Transverse colon (tissue), 4 donors: ENCODE data around the gene CRYAB. TPM values are rescaled to one million over a fixed set of nuclear protein-coding genes. Genes with fewer than 3 reads are reported as not detected.

ENCODE experiments used
- DNase-seq: peaks from one replicate; pipeline ENCODE4 v3.0.0-alpha.2; 2019
- H3K27ac ChIP-seq, 4 donors: fragments of 200-600 bp; sonication (generic); 2 replicates each; pipeline ENCODE4 v1.5.1; 2016 to 2018; ENCODE audit warnings: inconsistent platforms in 4 of 4
- H3K27me3 ChIP-seq: fragments of 200-600 bp; sonication (generic); 2 replicates; pipeline ENCODE4 v1.5.1; 2017; ENCODE audit warnings: inconsistent platforms
- H3K36me3 ChIP-seq, 4 donors: fragments of 200-600 bp; sonication (generic); 2 replicates each; pipeline ENCODE4 v1.5.1; 2017 to 2019; ENCODE audit warnings: inconsistent platforms in 4 of 4
- H3K4me1 ChIP-seq, 4 donors: fragments of 200-600 bp; sonication (generic); 2 replicates each; pipeline ENCODE4 v1.5.1; 2017 to 2020; ENCODE audit warnings: inconsistent platforms in 4 of 4
- H3K4me3 ChIP-seq, 4 donors: fragments of 200-600 bp; sonication (generic); 1 replicate in 1 of 4; 2 replicates in 3 of 4; pipeline versions ENCODE4 v1.5.1 to v1.6.1; 2017 to 2019; ENCODE audit warnings: inconsistent platforms in 4 of 4
- H3K9me3 ChIP-seq, 2 donors: fragments of 200-600 bp; sonication (generic); 2 replicates each; pipeline ENCODE4 v1.5.1; 2017 to 2019; ENCODE audit warnings: inconsistent platforms in 2 of 2
- CTCF ChIP-seq, 5 experiments: fragments of 200-600 bp in 3 of 5; fragments of 450-650 bp in 2 of 5; sonication (generic) in 3 of 5; IDR thresholded peaks; 1 replicate in 2 of 5; 2 replicates in 3 of 5; pipeline ENCODE4 v1.5.1; 2016 to 2017; ENCODE audit warnings: antibody characterized with exemption in 5 of 5, inconsistent platforms in 3 of 5, mild to moderate bottlenecking in 2 of 5, moderate library complexity in 1 of 5
- EP300 ChIP-seq: sonication (generic); formaldehyde crosslinking; IDR thresholded peaks from one replicate; pipeline ENCODE4 v1.6.1; 2017; ENCODE audit warnings: antibody characterized with exemption, low read depth
- POLR2A ChIP-seq: fragments of 450-650 bp; IDR thresholded peaks from one replicate; pipeline ENCODE4 v1.6.1; 2016; ENCODE audit warnings: antibody characterized with exemption, mild to moderate bottlenecking, moderate library complexity
- POLR2AphosphoS5 ChIP-seq, 3 donors: sonication (generic); formaldehyde crosslinking; IDR thresholded peaks; one replicate each; pipeline ENCODE4 v1.6.1; 2016; ENCODE audit warnings: antibody characterized with exemption in 3 of 3
- WGBS, 2 donors: methylation state at CpG; one replicate each; pipeline ENCODE4 v1.1.5; 2018; ENCODE audit warnings: low coverage in 1 of 2; 5-methylcytosine and 5-hydroxymethylcytosine counted together
- in situ Hi-C, 4 donors: fragments of 200-750 bp; cut with MboI; loops; one replicate each; pipeline versions ENCODE4 v1.15.0 to v1.15.1; 2017; ENCODE audit warnings: low sequenced_read_pairs in 3 of 4, low pct_ligation_motif_present in 1 of 4, low pct_unique_long_range_greater_than_20kb in 1 of 4
- intact Hi-C: fragments of 100-400 bp; cut with DNase I; formaldehyde crosslinking; loops from one replicate; pipeline ENCODE4 v1.15.1; 2023; ENCODE audit warnings: low total_unique reads
- total RNA-seq, 4 donors: library from RNA; depleted of rRNA; stranded (reverse); fragments of >200 nt; gene quantifications; one replicate each; pipeline ENCODE4 v1.1.0, GENCODE V29; 2016

CRYAB gene
- total RNA-seq, 4 donors from 2014 or later = 38.0 to 112 (median 68.2) TPM

GRCh38 chr11:111920908-111921307 lies 9.3 kb upstream of the CRYAB start:
- H3K36me3 ChIP-seq = no peaks in the 10 kb centered on the region
- no peak for DNase-seq
- in situ Hi-C loops (loop anchor here in 2 of 4 donors (10.0 kb wide), 2 partner anchors 46 to 64 kb away; partner anchors contain the start of genes ALG9 (in 1 of the 2), CFAP68 (in 1 of the 2) and FDXACB1 (in 1 of the 2)), intact Hi-C loops (no loop called here)
- H3K9me3 ChIP-seq = no peaks in the 10 kb centered on the region
- no peak overlapping the region for H3K4me3 ChIP-seq
- no peak overlapping the region for H3K27ac ChIP-seq
- 45 to 48% methylated on average over 2 of the region's 2 CpGs for WGBS, 2 donors
- no peaks in the 10 kb centered on the region for H3K27me3 ChIP-seq
- TF ChIP-seq CTCF (IDR thresholded peaks at IDR 0.05) (no peak), POLR2A (no peak), EP300 (no peak), POLR2AphosphoS5 (IDR thresholded peaks at IDR 0.05) (no peak)
- peaks cover 2 to 49% (median 22%) of the 10 kb centered on the region in 4 donors for H3K4me1 ChIP-seq

GRCh38 chr11:111918390-111919256 lies 7.1 kb upstream of the CRYAB start, which contains the start of gene C11orf52:
Gene C11orf52 (plus strand): TSS chr11:111918913. CDS start chr11:111918973, 60 bp downstream.
- TF ChIP-seq EP300 (no peak), POLR2A (peak; percentile 66), CTCF (IDR thresholded peaks at IDR 0.05) (peak in 2 of 5 experiments; percentile 2 to 20), POLR2AphosphoS5 (IDR thresholded peaks at IDR 0.05) (peak in 2 of 3 donors; percentile 72 to 75)
- Histone ChIP-seq H3K36me3 (no peaks in the 10 kb centered on the region), H3K4me3 (peak within 1 kb of the TSS in 3 of 4 donors; percentile 5 to 43 (median 12)), H3K9me3 (no peaks in the 10 kb centered on the region), H3K27me3 (no peaks in the 10 kb centered on the region), H3K27ac (peak within 1 kb of the TSS; percentile 78 to 88 (median 84)), H3K4me1 (peaks cover 2 to 44% (median 18%) of the 10 kb centered on the region in 4 donors)
- 43 to 49% methylated on average over 5 to 19 of the region's 19 CpGs for WGBS, 2 donors
- in situ Hi-C loops = no loop called here
- intact Hi-C loops = no loop called here
- DNase-seq = peak; percentile 81

GRCh38 chr11:111917788-111918187 lies 6.2 kb upstream of the CRYAB start:
- H3K4me3 ChIP-seq = no peak overlapping the region
- H3K27ac ChIP-seq = peak overlapping the region; percentile 78 to 88 (median 84)
- TF ChIP-seq CTCF (IDR thresholded peaks at IDR 0.05) (no peak), POLR2A (no peak), POLR2AphosphoS5 (IDR thresholded peaks at IDR 0.05) (no peak), EP300 (no peak)
- no peaks in the 10 kb centered on the region for H3K9me3 ChIP-seq
- DNase-seq = no peak
- intact Hi-C loops (no loop called here), in situ Hi-C loops (no loop called here)
- no peaks in the 10 kb centered on the region for H3K36me3 ChIP-seq
- peaks cover 0 to 39% (median 12%) of the 10 kb centered on the region in 4 donors for H3K4me1 ChIP-seq
- 78% methylated on average over 3 of the region's 3 CpGs; no CpG with 5 or more reads in 1 of the 2 donors for WGBS, 2 donors
- H3K27me3 ChIP-seq = no peaks in the 10 kb centered on the region

GRCh38 chr11:111917312-111917711 lies 5.7 kb upstream of the CRYAB start:
- 80 to 82% methylated on average over 1 to 2 of the region's 2 CpGs for WGBS, 2 donors
- intact Hi-C loops (no loop called here), in situ Hi-C loops (no loop called here)
- no peak overlapping the region for H3K4me3 ChIP-seq
- no peaks in the 10 kb centered on the region for H3K27me3 ChIP-seq
- no peak overlapping the region for H3K27ac ChIP-seq
- no peak for TF ChIP-seq CTCF (IDR thresholded peaks at IDR 0.05)
- no peak for TF ChIP-seq EP300
- TF ChIP-seq POLR2A = no peak
- no peak for TF ChIP-seq POLR2AphosphoS5 (IDR thresholded peaks at IDR 0.05)
- no peak for DNase-seq
- H3K36me3 ChIP-seq = no peaks in the 10 kb centered on the region
- H3K9me3 ChIP-seq = no peaks in the 10 kb centered on the region
- peaks cover 0 to 35% (median 7%) of the 10 kb centered on the region in 4 donors for H3K4me1 ChIP-seq
